DOHH2 (cell line): ENCODE results near the gene BCL2.
A peak's percentile ranks its signal among the peaks of the same experiment; 100 is the strongest.

Source experiments
- H3F3A ChIP-seq: fragments of 200-600 bp; sonication (generic), shearing (Covaris generic); 2 replicates; pipeline ENCODE4 v1.6.0; 2016; ENCODE audit warnings: antibody characterized with exemption, mild to moderate bottlenecking; ENCODE audit not compliant: control insufficient read depth, insufficient read depth
- H3K27ac ChIP-seq: fragments of 200-600 bp; sonication (generic); 2 replicates; pipeline ENCODE4 v1.5.1; 2014; ENCODE audit warnings: low read depth, mild to moderate bottlenecking, low read length, moderate library complexity
- H3K27me3 ChIP-seq: fragments of 200-600 bp; sonication (generic); 2 replicates; pipeline ENCODE4 v1.6.1; 2014; ENCODE audit warnings: mild to moderate bottlenecking, low read length, mixed read lengths; ENCODE audit not compliant: control insufficient read depth
- H3K36me3 ChIP-seq: fragments of 200-600 bp; sonication (generic); 2 replicates; pipeline ENCODE4 v1.6.1; 2014; ENCODE audit warnings: mild to moderate bottlenecking, low read length, moderate library complexity, mixed read lengths; ENCODE audit not compliant: control insufficient read depth
- H3K4me1 ChIP-seq: fragments of 200-600 bp; sonication (generic); 2 replicates; pipeline ENCODE4 v1.6.1; 2014; ENCODE audit warnings: mild to moderate bottlenecking, low read length, mixed read lengths; ENCODE audit not compliant: control insufficient read depth
- H3K4me2 ChIP-seq: fragments of 200-600 bp; sonication (generic); 2 replicates; pipeline ENCODE4 v1.6.0; 2014; ENCODE audit warnings: mild to moderate bottlenecking, low read length, moderate library complexity
- H3K4me3 ChIP-seq: fragments of 200-600 bp; sonication (generic); 2 replicates; pipeline ENCODE4 v1.5.1; 2014; ENCODE audit warnings: mild to moderate bottlenecking, low read length, mixed read lengths
- H3K79me2 ChIP-seq: fragments of 200-600 bp; sonication (generic); 2 replicates; pipeline ENCODE4 v1.6.1; 2014; ENCODE audit warnings: mild to moderate bottlenecking, low read length, mixed read lengths; ENCODE audit not compliant: control insufficient read depth
- H3K9me2 ChIP-seq: fragments of 200-600 bp; sonication (generic); replicated peaks from 2 replicates; pipeline ENCODE4 v1.6.1; 2014; ENCODE audit warnings: mild to moderate bottlenecking, low read length, mixed read lengths; ENCODE audit not compliant: control insufficient read depth
- H3K9me3 ChIP-seq: fragments of 200-600 bp; sonication (generic); 2 replicates; pipeline ENCODE4 v1.6.1; 2014; ENCODE audit warnings: antibody characterized with exemption, low read length, mixed read lengths; ENCODE audit not compliant: control insufficient read depth, insufficient read depth
- H4K20me1 ChIP-seq: fragments of 200-600 bp; sonication (generic); 2 replicates; pipeline ENCODE4 v1.6.0; 2014; ENCODE audit warnings: low read depth, mild to moderate bottlenecking, antibody characterized with exemption, low read length, moderate library complexity; ENCODE audit not compliant: control insufficient read depth, insufficient read depth
- EZH2phosphoT487 ChIP-seq: fragments of 200-600 bp; sonication (generic); IDR thresholded peaks from 2 replicates; pipeline ENCODE4 v1.6.1; 2017; ENCODE audit warnings: borderline replicate concordance, mild to moderate bottlenecking, antibody characterized with exemption, low read length, moderate library complexity, mixed read lengths
- TF ChIP-seq, protein P1 (sequence below): fragments of 200-600 bp; sonication (generic); IDR thresholded peaks from one replicate; pipeline ENCODE4 v1.5.1; 2014; ENCODE audit warnings: antibody characterized with exemption, mild to moderate bottlenecking, low read depth, low read length; ENCODE audit not compliant: poor library complexity, severe bottlenecking

The BCL2 gene

DNA sequence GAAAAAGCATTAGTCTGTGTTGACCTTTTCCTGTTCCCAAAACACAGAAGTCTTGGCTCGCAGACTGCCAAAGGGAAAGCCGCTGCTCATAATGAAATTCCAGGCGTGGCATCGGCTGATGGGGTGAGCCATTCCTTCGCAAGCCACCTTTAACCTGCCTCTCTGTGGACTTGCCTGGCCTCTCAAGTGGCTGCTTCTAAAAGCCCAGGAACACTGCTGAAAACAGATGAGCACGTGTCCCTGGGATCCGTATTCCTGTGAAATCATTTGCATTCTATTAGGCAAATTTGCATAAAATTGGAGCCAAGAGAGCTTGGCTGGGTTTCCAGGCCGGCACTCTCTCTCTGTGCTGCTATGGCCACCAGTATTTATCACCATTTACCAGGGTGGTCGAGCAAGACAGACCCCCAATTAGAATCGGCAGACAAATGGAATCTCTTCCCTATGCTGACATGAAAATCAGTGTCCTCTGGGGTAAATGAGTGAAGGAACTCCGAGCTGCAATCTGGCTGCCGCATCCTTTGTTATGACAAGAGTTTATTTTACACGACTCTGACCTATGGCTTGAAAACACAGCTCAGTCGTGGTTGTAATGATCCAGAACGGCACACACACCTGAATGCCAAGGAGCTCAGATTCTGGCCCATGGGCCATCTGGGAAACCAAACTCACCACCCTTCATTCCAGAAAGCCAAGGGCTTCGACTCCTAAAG is 21.7 kb downstream of the BCL2 start:
- Histone ChIP-seq H3K4me3 (no peak overlapping the region), H4K20me1 (peaks cover 6% of the 10 kb centered on the region; the same call in 1 of the 2 replicates), H3F3A (0 out of 2 replicates have a peak, but pooled peaks cover 2% of the 10 kb centered on the region), H3K79me2 (peaks cover 99% of the 10 kb centered on the region), H3K4me2 (no peak overlapping the region), H3K4me1 (peaks cover 80% of the 10 kb centered on the region), H3K36me3 (peaks cover 91% of the 10 kb centered on the region), H3K27ac (no peak overlapping the region), H3K9me3 (no peaks in the 10 kb centered on the region), H3K9me2 (no peaks in the 10 kb centered on the region), H3K27me3 (no peaks in the 10 kb centered on the region)
- no peak for TF ChIP-seq EZH2phosphoT487
- TF ChIP-seq, protein P1, sequence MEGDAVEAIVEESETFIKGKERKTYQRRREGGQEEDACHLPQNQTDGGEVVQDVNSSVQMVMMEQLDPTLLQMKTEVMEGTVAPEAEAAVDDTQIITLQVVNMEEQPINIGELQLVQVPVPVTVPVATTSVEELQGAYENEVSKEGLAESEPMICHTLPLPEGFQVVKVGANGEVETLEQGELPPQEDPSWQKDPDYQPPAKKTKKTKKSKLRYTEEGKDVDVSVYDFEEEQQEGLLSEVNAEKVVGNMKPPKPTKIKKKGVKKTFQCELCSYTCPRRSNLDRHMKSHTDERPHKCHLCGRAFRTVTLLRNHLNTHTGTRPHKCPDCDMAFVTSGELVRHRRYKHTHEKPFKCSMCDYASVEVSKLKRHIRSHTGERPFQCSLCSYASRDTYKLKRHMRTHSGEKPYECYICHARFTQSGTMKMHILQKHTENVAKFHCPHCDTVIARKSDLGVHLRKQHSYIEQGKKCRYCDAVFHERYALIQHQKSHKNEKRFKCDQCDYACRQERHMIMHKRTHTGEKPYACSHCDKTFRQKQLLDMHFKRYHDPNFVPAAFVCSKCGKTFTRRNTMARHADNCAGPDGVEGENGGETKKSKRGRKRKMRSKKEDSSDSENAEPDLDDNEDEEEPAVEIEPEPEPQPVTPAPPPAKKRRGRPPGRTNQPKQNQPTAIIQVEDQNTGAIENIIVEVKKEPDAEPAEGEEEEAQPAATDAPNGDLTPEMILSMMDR, result no peak

DNA sequence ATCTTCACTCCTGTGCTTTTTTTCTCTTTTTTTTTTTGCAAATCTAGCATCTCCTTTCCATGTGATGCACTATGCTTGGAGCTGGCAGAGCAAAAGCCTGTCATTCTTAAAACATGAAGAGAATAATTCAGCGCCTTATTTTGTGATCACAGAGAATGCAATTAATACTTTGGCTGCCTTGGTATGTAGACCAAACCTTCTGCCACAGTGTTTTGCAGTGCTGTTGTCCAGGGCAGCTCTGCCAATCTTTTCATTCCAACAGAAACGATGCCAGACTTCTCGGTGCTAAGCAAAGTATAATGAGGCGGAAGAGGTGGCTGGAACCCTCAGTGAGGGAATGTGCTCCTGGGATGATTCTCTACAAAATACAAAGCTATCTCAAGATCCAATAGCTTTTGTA is 25.6 kb downstream of the BCL2 start:
- no peak overlapping the region for H3K4me3 ChIP-seq
- no peaks in the 10 kb centered on the region for H3K9me3 ChIP-seq
- H3K4me2 ChIP-seq, result no peak overlapping the region
- peaks cover 99% of the 10 kb centered on the region for H3K79me2 ChIP-seq
- H4K20me1 ChIP-seq, result peaks cover 6% of the 10 kb centered on the region
- no peaks in the 10 kb centered on the region for H3K9me2 ChIP-seq
- 0 out of 2 replicates have a peak overlapping the region, but pooled peaks have one; percentile 15 for H3K27ac ChIP-seq
- 0 out of 2 replicates have a peak, but pooled peaks cover 2% of the 10 kb centered on the region for H3F3A ChIP-seq
- TF ChIP-seq EZH2phosphoT487, result no peak
- TF ChIP-seq, protein P1, result no peak
- H3K27me3 ChIP-seq, result no peaks in the 10 kb centered on the region
- peaks cover 86% of the 10 kb centered on the region for H3K4me1 ChIP-seq
- peaks cover 89% of the 10 kb centered on the region for H3K36me3 ChIP-seq

DNA sequence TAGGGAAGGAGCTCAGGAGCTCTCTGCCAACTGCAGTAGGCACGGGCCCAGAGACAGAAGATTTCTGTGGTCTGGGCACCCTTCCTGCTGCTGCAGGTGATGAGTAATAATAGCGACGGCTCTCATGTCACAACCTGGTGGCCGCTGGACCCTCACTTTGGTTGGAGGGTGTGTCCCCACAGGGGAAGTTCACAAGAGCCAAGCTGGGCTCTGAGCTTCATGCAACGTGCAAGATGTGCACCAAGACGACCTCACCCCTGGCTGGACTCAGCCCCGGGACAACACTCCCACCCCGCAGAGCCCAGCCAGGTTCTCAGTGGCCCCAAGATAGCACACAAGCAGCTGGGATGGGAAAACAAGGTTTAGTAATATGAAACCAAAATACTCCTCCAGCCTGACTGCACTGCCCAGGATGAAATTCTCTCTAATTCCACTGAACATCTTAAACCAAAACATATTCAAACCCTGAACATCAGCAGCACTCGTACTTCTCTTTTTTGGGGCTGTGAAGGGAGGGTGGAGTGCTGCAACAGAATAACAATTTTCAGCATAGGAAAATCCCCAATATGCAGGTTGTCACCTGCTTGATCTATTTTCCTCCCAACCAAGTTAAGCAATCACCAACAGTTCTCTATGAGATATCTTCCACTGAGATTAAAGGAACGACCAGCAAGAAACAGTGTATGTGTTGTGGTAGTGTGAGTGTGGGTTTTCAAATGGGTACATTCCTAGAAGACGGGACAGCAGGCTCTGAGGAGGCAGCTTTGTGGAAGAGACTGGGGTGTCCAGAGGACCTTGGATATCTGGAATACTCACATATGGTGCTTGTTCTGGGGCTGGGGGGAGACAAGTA is 26.5 kb downstream of the BCL2 start:
- TF ChIP-seq, protein P1, result no peak
- TF ChIP-seq EZH2phosphoT487, result no peak
- no peaks in the 10 kb centered on the region for H3K9me3 ChIP-seq
- H3K4me1 ChIP-seq, result peaks cover 89% of the 10 kb centered on the region
- H3K79me2 ChIP-seq, result peaks cover 99% of the 10 kb centered on the region
- no peak overlapping the region for H3K4me3 ChIP-seq
- 0 out of 2 replicates have a peak overlapping the region, but pooled peaks have one; percentile 15 for H3K27ac ChIP-seq
- H3K9me2 ChIP-seq, result no peaks in the 10 kb centered on the region
- H4K20me1 ChIP-seq, result peaks cover 6% of the 10 kb centered on the region; the same call in 1 of the 2 replicates
- H3K27me3 ChIP-seq, result no peaks in the 10 kb centered on the region
- H3F3A ChIP-seq, result 0 out of 2 replicates have a peak, but pooled peaks cover 2% of the 10 kb centered on the region
- H3K4me2 ChIP-seq, result peak overlapping the region; percentile 27
- H3K36me3 ChIP-seq, result peaks cover 89% of the 10 kb centered on the region
